SJCRH30 (cell line): ENCODE measurements around the gene RNF31. TPM values are rescaled to one million over a fixed set of nuclear protein-coding genes. Genes with fewer than 3 reads are reported as not detected.

Source experiments
- DNase-seq, 2 experiments: peaks; one replicate each; pipeline ENCODE4 v3.0.0-alpha.2; 2015 to 2020
- H3K27ac ChIP-seq: fragments of 250-450 bp; sonication (Bioruptor Pico); 2 replicates; pipeline ENCODE4 v1.5.1; 2020; ENCODE audit warnings: mild to moderate bottlenecking, moderate library complexity
- H3K27me3 ChIP-seq: fragments of 250-450 bp; sonication (Bioruptor Pico); 2 replicates; pipeline ENCODE4 v1.5.1; 2020; ENCODE audit warnings: mild to moderate bottlenecking, moderate library complexity
- H3K36me3 ChIP-seq: fragments of 250-450 bp; sonication (Bioruptor Pico); 2 replicates; pipeline ENCODE4 v1.5.1; 2020; ENCODE audit warnings: mild to moderate bottlenecking, moderate library complexity
- H3K4me1 ChIP-seq: fragments of 250-450 bp; sonication (Bioruptor Pico); 2 replicates; pipeline ENCODE4 v1.5.1; 2020; ENCODE audit warnings: mild to moderate bottlenecking, moderate library complexity
- H3K4me3 ChIP-seq: fragments of 250-450 bp; sonication (Bioruptor Pico); 2 replicates; pipeline ENCODE4 v1.5.1; 2020; ENCODE audit warnings: mild to moderate bottlenecking, moderate library complexity
- H3K9me3 ChIP-seq: fragments of 250-450 bp; sonication (Bioruptor Pico); replicated peaks from 2 replicates; pipeline ENCODE4 v1.5.1; 2020; ENCODE audit warnings: mild to moderate bottlenecking, moderate library complexity
- total RNA-seq: library from RNA; depleted of rRNA; stranded (reverse); fragments of >200 nt; shearing (Covaris generic); gene quantifications from 2 replicates; pipeline ENCODE4 v1.2.3, GENCODE V29; 2014

Gene RNF31
- total RNA-seq, 1 experiment from 2014 or later, result 58.8 TPM

DNA sequence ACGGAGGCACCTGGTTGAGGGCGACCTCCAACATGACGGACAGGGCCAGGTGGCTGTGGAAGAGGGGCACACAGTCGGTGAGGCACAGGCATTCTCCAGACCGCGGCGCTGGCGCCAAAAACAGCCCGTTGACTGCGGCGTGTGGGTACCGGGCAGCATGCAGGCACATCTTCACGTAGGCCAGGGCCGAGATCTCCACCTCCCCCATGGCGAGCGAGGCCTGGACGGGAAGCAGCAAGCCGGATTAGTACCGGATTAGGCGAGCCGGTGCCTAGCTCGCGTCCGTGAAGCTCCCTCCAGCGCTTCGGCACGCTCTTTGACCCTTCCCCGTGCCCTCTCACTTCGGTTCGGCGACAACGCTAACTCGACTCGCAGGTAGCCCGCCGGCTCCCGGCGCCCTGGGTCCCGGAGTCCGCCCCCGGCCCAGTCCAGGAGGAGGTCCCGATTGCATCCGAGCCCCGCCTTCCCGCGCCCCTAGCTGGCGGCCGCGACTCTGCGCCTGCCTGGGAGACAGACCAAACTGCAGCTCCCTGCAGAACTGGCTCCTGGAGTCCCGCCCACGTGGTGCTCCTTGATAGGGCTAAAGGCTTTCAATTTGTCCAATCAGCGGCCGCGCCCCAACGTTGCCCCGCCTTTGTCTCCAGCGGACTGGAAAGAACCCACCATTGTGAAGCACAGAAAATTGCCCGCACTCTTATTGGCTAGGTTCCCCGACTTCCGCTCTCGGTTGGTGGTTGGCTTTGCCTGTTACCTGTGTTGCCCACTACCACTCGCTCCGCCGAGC lies 6.0 kb upstream of the RNF31 start, which contains the start of gene EMC9:
Gene EMC9, minus strand, starts transcription at position 495 of the 784 bp plus-strand sequence. Its CDS starts 287 bp downstream, at position 208.
- DNase-seq, result peak; percentile 100
- Histone ChIP-seq H3K27ac (peak within 1 kb of the TSS; percentile 99), H3K9me3 (no peaks in the 10 kb centered on the region), H3K36me3 (peaks cover 29% of the 10 kb centered on the region), H3K27me3 (no peaks in the 10 kb centered on the region), H3K4me1 (peaks cover 8% of the 10 kb centered on the region; the same call in 1 of the 2 replicates), H3K4me3 (peak within 1 kb of the TSS; percentile 84)

DNA sequence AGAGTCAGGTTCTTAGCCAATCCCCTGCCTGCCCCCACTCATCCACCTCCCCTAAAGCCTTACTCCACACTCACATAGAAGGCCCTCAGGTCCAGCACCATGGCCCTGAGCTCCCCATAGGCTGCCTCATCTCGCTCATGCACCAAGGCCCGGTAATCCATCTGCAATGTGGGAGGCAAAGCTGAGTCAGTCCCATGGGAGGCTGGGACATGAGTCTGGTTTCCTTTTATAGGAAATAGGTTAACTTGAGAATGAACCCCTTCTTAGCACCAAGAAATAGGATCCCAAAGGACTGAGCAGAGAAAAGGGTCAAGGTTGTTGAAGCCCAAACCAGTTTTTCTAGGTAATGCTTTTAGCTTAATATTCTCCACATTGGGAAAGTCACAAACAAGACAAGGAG lies 3.8 kb upstream of the RNF31 start:
- Histone ChIP-seq H3K27ac (no peak overlapping the region), H3K4me1 (peaks cover 11% of the 10 kb centered on the region), H3K4me3 (no peak overlapping the region), H3K9me3 (no peaks in the 10 kb centered on the region), H3K27me3 (no peaks in the 10 kb centered on the region), H3K36me3 (peaks cover 15% of the 10 kb centered on the region)
- DNase-seq, result no peak

DNA sequence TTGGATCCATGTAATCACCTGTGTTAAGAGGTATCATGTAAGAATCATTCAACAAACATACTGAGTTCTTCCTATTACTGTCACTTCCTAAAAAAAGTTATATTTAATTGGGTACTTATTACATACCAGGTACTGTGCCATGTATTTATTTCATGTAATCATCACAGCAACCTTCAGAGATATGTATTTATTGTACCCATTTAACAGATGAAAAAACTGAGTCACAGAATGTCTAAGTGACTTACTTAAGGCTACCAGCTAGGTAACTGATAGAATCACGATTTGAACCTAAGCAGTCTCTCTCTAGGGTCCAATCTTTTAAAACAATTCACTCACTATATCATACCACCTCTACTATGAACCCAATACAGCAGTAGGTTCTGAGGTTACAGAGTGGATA lies 2.8 kb upstream of the RNF31 start:
- Histone ChIP-seq H3K4me1 (peaks cover 6% of the 10 kb centered on the region), H3K27me3 (no peaks in the 10 kb centered on the region), H3K36me3 (peaks cover 7% of the 10 kb centered on the region), H3K9me3 (no peaks in the 10 kb centered on the region), H3K4me3 (no peak overlapping the region), H3K27ac (no peak overlapping the region)
- no peak for DNase-seq

DNA sequence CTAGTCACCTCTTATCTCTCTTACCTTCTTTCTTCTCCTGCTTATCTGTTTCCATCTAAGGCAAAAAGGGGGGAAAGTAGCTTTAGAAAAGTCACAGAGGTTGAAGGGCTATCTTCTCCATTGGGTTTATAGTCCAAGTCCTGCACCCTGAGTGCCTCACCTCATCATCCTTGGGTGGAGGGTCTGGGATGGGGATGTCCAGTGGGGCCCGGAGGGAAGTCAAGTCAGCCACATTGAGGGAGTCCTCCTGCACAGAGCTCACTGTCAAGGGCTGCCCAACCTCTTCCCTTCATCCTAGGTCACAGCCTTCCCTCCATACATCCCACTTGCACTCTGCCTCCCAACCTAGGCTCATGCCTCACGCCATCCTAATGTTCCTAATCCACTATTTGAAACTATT lies 2.1 kb upstream of the RNF31 start:
- peaks cover 9% of the 10 kb centered on the region for H3K36me3 ChIP-seq
- H3K27ac ChIP-seq, result no peak overlapping the region
- no peaks in the 10 kb centered on the region for H3K9me3 ChIP-seq
- no peak overlapping the region for H3K4me3 ChIP-seq
- no peak for DNase-seq
- no peaks in the 10 kb centered on the region for H3K27me3 ChIP-seq
- peaks cover 3% of the 10 kb centered on the region; the same call in 1 of the 2 replicates for H3K4me1 ChIP-seq

DNA sequence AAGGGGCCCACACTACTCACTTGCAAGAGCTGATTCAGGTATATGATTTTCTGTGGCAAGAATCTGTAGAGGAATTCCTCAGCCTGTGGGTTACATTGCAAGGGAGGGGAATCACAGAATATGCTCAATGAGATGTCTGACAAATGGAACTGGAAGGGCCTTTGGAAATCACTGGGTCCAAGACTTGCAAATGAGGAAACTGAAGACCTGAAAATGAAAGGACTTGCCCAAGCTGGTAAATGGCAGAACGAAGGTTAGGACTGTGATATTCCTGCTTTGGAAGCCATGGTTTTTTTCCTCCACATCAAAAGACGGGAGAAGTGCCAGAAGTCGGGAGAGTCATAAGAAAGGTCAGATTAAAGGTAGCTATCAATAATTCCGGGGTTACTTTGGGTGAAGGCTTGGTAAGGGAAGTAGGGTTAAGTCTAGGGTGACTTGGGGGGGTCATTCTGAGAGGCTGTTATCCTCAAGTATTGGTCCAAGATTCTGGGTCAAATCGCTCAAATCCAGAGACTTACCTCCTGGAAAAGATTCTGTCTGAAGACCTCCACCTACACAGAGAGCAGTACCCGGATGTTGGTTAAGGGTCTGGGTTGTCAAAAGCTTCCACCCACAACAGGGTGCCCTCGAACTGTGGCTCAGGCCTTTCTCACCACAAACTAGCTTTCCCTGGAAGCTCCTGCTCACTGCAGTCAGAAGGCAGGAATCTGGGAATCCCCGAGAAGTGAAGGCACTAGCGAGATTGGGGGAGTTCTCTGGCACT lies 1.4 kb upstream of the RNF31 start:
- Histone ChIP-seq H3K4me3 (peak overlapping the region; percentile 87), H3K9me3 (no peaks in the 10 kb centered on the region), H3K36me3 (peaks cover 16% of the 10 kb centered on the region), H3K4me1 (peaks cover 3% of the 10 kb centered on the region; the same call in 1 of the 2 replicates), H3K27me3 (no peaks in the 10 kb centered on the region), H3K27ac (peak overlapping the region; percentile 56)
- DNase-seq, result no peak

DNA sequence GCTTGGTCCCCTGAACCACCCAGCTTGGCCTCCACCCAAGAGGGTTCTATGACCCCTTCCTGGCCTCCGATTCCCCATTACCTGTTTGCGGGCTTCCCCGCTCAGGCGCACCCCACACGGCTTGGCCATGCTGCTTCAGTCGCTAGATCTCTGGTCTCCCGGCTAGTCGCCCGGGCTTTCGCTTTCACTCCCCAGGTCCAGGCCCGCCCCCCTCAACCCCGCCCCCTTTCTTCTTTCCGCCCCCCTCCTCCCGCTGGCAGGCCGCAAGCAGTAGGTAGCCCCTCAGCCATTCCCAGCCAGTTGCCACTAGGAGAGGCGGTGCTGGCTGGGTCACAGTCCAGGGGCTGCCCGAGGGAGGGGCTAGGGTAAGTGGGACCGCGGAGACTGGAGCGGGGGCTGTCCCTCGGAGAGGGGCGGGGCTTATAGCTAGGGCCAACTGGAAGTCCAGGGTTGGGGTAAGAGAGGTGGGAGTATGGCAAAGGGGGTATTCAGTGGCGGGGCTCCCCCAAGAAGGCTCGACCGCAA lies 783 bp upstream of the RNF31 start, which contains the start of gene PSME2:
Gene PSME2, minus strand, starts transcription at position 158 of the 525 bp plus-strand sequence. Its CDS starts 29 bp downstream, at position 129.
- peak within 1 kb of the TSS; percentile 62 for H3K27ac ChIP-seq
- H3K9me3 ChIP-seq, result no peaks in the 10 kb centered on the region
- H3K4me1 ChIP-seq, result peaks cover 3% of the 10 kb centered on the region; the same call in 1 of the 2 replicates
- H3K36me3 ChIP-seq, result peaks cover 20% of the 10 kb centered on the region
- H3K27me3 ChIP-seq, result no peaks in the 10 kb centered on the region
- peak; percentile 99 for DNase-seq
- H3K4me3 ChIP-seq, result peak within 1 kb of the TSS; percentile 87

DNA sequence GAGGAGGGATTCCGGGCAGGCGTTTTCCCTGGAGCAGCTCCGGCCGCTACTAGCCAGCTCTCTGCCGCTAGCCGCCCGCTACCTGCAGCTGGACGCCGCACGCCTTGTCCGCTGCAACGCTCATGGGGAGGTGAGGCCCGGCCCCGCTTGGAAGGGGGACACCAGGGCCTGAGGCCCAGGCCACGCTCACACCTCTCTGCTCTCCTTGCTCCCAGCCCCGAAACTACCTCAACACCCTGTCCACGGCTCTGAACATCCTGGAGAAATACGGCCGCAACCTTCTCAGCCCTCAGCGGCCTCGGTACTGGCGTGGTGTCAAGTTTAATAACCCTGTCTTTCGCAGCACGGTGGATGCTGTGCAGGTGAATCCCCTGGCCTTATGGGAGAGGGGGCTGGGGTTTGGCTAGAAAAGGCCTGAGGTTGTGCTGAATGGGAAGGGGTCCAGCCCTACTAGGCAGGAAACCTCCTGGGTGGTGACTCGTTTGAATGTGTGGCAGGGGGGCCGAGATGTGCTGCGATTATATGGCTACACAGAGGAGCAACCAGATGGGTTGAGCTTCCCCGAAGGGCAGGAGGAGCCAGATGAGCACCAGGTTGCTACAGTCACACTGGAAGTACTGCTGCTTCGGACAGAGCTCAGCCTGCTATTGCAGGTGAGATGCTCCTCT lies 597 bp downstream of the RNF31 start:
- peak overlapping the region; percentile 87 for H3K4me3 ChIP-seq
- H3K9me3 ChIP-seq, result no peaks in the 10 kb centered on the region
- H3K36me3 ChIP-seq, result peaks cover 32% of the 10 kb centered on the region
- H3K27ac ChIP-seq, result peak overlapping the region; percentile 8; the same call in 1 of the 2 replicates
- H3K27me3 ChIP-seq, result no peaks in the 10 kb centered on the region
- no peak for DNase-seq
- peaks cover 3% of the 10 kb centered on the region; the same call in 1 of the 2 replicates for H3K4me1 ChIP-seq

DNA sequence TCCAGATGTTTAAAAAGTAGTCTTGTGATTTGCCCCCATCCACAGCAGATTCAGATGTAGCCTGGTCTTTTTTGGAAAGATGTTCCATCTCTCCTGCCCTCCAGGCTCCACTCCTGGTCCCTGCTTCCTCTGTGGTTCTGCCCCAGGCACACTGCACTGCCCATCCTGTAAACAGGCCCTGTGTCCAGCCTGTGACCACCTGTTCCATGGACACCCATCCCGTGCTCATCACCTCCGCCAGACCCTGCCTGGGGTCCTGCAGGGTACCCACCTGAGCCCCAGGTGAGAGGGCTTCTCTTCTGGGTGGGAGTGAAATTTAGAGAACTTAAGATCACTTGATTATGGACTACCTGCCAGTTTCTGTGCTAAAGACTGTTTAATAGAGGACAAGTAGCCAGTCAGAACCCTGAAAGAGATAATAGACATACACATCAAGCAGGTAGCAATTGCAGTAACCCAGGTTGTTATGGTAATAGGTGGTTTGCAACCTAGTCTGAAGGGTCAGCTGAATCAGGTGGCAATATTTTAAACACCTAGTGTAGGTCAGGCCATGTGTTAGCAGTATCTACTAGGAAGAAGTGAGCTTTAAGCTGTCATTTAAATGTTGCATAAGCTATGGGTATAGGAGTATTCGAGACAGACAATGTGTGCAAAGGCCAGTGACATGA lies 2.1 kb downstream of the RNF31 start:
- no peak overlapping the region for H3K27ac ChIP-seq
- H3K4me3 ChIP-seq, result no peak overlapping the region
- peaks cover 3% of the 10 kb centered on the region; the same call in 1 of the 2 replicates for H3K4me1 ChIP-seq
- H3K9me3 ChIP-seq, result no peaks in the 10 kb centered on the region
- no peak for DNase-seq
- peaks cover 35% of the 10 kb centered on the region for H3K36me3 ChIP-seq
- no peaks in the 10 kb centered on the region for H3K27me3 ChIP-seq

DNA sequence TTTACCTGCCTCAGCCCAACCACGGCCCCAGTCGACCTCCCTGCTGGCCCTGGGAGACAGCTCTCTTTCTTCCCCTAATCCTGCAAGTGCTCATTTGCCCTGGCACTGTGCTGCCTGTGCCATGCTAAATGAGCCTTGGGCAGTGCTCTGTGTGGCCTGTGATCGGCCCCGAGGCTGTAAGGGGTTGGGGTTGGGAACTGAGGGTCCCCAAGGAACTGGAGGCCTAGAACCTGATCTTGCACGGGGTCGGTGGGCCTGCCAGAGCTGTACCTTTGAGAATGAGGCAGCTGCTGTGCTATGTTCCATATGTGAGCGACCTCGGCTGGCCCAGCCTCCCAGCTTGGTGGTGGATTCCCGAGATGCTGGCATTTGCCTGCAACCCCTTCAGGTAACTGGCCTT lies 2.8 kb downstream of the RNF31 start:
- Histone ChIP-seq H3K4me3 (no peak overlapping the region), H3K27ac (no peak overlapping the region), H3K36me3 (peaks cover 42% of the 10 kb centered on the region), H3K27me3 (no peaks in the 10 kb centered on the region), H3K4me1 (peaks cover 3% of the 10 kb centered on the region; the same call in 1 of the 2 replicates), H3K9me3 (no peaks in the 10 kb centered on the region)
- DNase-seq, result no peak

DNA sequence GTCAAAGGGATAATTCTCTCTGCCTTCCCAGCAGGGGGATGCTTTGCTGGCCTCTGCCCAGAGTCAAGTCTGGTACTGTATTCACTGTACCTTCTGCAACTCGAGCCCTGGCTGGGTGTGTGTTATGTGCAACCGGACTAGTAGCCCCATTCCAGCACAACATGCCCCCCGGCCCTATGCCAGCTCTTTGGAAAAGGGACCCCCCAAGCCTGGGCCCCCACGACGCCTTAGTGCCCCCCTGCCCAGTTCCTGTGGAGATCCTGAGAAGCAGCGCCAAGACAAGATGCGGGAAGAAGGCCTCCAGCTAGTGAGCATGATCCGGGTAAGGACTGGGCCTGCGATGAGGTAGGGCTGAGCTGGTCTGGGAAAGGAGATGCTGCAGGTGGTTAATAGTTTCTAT lies 3.3 kb downstream of the RNF31 start:
- H3K9me3 ChIP-seq, result no peaks in the 10 kb centered on the region
- H3K4me1 ChIP-seq, result peaks cover 3% of the 10 kb centered on the region; the same call in 1 of the 2 replicates
- DNase-seq, result no peak
- no peak overlapping the region for H3K4me3 ChIP-seq
- H3K36me3 ChIP-seq, result peaks cover 47% of the 10 kb centered on the region
- H3K27me3 ChIP-seq, result no peaks in the 10 kb centered on the region
- H3K27ac ChIP-seq, result no peak overlapping the region

DNA sequence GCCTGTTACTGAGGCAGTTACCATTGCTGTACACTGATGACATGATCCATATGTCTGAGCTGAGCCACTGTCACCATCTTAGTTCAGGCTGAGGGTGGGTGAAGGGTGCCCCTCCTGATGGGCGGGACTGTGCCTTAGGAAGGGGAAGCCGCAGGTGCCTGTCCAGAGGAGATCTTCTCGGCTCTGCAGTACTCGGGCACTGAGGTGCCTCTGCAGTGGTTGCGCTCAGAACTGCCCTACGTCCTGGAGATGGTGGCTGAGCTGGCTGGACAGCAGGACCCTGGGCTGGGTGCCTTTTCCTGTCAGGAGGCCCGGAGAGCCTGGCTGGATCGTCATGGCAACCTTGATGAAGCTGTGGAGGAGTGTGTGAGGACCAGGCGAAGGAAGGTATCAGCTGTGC lies 3.7 kb downstream of the RNF31 start:
- no peaks in the 10 kb centered on the region for H3K9me3 ChIP-seq
- H3K36me3 ChIP-seq, result peaks cover 51% of the 10 kb centered on the region
- H3K4me3 ChIP-seq, result no peak overlapping the region
- H3K4me1 ChIP-seq, result peaks cover 3% of the 10 kb centered on the region; the same call in 1 of the 2 replicates
- H3K27ac ChIP-seq, result no peak overlapping the region
- H3K27me3 ChIP-seq, result no peaks in the 10 kb centered on the region
- DNase-seq, result no peak

DNA sequence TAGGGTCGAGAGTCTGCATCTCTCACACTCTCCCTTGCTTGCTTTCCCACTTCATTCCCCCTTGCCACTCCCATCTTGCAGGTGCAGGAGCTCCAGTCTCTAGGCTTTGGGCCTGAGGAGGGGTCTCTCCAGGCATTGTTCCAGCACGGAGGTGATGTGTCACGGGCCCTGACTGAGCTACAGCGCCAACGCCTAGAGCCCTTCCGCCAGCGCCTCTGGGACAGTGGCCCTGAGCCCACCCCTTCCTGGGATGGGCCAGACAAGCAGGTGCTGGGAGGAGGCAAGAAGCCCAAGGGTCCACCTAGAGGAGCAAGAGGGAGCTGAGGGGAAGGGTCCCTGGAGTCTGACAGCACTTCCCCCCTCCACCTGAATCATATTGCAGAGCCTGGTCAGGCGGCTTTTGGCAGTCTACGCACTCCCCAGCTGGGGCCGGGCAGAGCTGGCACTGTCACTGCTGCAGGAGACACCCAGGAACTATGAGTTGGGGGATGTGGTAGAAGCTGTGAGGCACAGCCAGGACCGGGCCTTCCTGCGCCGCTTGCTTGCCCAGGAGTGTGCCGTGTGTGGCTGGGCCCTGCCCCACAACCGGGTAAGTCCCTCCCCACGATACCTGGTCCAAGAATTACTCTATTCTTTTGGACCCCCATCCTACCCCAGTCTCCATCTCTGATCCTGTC lies 4.2 kb downstream of the RNF31 start:
- no peaks in the 10 kb centered on the region for H3K9me3 ChIP-seq
- no peak for DNase-seq
- peaks cover 56% of the 10 kb centered on the region for H3K36me3 ChIP-seq
- no peaks in the 10 kb centered on the region for H3K27me3 ChIP-seq
- no peak overlapping the region for H3K27ac ChIP-seq
- H3K4me3 ChIP-seq, result no peak overlapping the region
- peaks cover 3% of the 10 kb centered on the region; the same call in 1 of the 2 replicates for H3K4me1 ChIP-seq

DNA sequence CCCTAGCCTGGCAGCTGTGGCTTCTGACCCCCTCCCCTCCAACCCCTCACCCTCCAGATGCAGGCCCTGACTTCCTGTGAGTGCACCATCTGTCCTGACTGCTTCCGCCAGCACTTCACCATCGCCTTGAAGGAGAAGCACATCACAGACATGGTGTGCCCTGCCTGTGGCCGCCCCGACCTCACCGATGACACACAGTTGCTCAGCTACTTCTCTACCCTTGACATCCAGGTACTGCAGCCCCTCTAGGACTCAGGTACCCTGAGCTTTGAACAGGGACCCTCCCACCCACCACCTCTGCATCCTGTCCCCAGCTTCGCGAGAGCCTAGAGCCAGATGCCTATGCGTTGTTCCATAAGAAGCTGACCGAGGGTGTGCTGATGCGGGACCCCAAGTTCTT lies 7.8 kb downstream of the RNF31 start:
- DNase-seq, result no peak
- Histone ChIP-seq H3K27me3 (no peaks in the 10 kb centered on the region), H3K36me3 (peaks cover 65% of the 10 kb centered on the region), H3K27ac (no peak overlapping the region), H3K4me1 (no peaks in the 10 kb centered on the region; the same call in 1 of the 2 replicates), H3K9me3 (no peaks in the 10 kb centered on the region), H3K4me3 (no peak overlapping the region)
